Measurements from ENCODE around the gene RPS26.
"Not testable (repeated sequence)": the region's sequence is repeated elsewhere in the genome, so short reads cannot be mapped to it uniquely, and the experiment has no call there.

RPS26 gene

DNA sequence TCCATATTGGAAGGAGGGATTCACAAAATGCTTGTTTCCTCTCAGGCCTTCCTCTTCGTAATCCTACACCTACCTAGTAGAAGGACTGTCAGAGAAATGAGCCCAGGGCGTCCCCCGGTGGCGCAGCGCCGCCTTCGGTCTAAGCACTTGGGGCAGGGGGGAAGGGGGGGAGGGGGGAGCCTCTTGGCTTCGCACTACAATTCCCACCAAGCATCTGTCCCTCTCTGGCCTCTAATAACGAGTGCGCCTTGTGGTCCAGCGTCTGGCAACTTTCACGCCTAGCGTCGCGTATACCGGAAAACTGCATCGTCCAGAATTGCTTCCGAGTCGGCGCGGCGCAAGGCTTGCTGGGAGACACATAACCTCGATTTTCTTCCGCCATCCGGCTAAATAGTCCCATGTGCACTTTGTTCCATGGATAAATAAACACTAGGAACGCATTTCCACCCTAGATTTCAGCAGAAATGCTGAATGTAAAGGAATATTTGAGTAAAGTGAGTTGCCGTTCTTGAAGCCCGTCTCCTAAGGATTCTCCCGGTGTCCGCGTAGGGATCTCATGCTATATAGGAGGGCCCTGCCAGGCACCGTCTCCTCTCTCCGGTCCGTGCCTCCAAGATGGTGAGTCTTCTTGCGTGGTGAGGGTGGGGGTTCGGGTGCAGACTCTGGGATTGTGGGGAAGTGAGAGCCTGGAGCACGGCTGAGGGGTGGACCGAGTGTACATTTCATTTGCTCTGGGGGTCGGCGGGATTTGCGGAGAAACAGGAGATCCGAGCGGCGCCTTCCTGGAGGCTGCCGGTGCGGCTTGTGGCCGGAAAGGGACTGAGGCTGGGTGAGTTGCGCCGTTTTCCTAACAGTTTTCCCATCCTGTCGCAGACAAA is at the start of gene RPS26:
Gene RPS26, plus strand, starts transcription at position 367 of the 878 bp plus-strand sequence. Its CDS starts 249 bp downstream, at position 616.
- peak; percentile 93 for DNase-seq (ENCODE audit: low spot score)

DNA sequence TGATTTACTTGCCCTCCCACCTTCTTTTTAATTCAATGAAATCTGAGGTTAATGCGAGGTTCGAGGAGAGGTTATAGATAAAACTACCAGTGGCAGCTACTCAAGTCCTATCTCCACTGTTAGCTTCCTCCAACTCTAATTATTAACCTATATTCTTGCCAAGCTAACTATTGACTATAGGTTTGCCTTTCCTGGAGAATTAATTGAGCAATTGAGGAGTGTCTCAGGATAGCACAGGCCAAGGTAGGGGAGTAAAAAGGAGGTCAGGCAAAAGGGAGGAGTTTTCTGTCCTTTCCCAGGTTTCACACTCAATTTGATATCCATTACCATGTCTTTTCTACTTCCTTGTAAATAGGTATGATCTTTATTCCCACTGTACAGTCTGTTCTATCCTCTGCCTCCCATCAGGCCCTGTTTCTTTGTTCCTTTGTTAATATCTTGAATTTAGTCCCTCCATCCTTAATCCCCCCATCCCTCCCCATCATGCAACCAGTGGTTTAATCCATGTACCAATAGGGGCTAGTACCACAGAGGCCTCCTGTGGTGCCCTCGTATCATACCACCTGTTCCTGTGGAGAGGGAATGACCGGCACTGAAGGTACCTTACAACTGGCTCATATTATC is 48.4 kb upstream of the RPS26 start:
- no peak for DNase-seq (ENCODE audit: low spot score)

DNA sequence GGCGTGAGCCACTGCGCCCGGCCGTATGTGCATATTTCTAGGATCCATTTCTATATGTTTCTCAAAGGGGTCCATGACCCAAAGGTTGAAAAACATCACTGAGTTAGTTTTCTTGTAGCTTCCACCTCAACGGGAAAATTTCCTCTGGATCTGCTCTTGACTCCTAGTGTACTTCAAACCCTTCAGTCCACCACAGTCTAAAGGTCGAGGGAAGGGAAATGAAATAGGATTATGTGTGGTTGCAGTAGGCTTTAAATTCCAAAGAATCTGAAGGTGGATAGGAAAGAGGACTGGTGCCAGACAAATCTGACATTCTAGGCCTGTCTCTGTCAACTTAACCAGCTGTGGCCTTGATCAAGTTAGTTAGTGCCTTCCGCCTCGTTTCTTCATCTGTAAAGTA is 46.4 kb upstream of the RPS26 start:
- DNase-seq (ENCODE audit: low spot score) = no peak

DNA sequence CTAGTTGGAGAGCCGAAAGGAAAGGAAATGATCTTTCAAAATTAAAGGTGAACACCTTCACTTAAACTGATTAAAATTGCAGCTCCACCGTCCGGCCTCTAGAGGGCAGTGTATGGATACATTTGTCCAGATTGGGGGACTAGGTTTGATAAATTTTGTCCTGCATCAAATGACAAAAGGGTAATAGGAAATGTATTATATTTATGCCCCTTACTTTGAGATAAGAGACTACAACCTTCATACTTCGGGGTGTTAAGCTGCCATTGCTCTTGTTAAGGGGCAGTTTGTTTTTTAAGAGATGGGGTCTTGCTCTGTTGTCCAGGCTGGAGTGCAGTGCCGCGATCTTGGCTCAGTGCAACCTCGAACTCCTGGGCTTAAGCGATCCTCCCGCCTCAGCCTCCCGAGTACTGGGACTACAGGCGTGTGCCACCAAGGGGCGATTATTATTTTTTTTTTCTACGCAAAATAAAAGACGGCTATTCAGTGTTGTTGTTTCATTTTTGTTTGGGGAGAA is 45.5 kb upstream of the RPS26 start:
- peak; percentile 70 for DNase-seq (ENCODE audit: low spot score)

GRCh38 chr12:55996715-55997534 is 44.8 kb upstream of the RPS26 start, which contains the start of gene SUOX:
TSS of gene SUOX (plus strand) at chr12:55997276. CDS start at chr12:56002222, 4,946 bp downstream.
- DNase-seq (ENCODE audit: low spot score) = peak; percentile 85

GRCh38 chr12:55997535-55997859 is 44.2 kb upstream of the RPS26 start:
- no peak for DNase-seq (ENCODE audit: low spot score)

- DNase-seq (ENCODE audit: low spot score) = not testable (repeated sequence)
These were observed 42.2 kb upstream of the RPS26 start for GRCh38 chr12:55999522-55999921.

GRCh38 chr12:55999999-56000540 is 41.6 kb upstream of the RPS26 start:
- not testable (repeated sequence) for DNase-seq (ENCODE audit: low spot score)

DNA sequence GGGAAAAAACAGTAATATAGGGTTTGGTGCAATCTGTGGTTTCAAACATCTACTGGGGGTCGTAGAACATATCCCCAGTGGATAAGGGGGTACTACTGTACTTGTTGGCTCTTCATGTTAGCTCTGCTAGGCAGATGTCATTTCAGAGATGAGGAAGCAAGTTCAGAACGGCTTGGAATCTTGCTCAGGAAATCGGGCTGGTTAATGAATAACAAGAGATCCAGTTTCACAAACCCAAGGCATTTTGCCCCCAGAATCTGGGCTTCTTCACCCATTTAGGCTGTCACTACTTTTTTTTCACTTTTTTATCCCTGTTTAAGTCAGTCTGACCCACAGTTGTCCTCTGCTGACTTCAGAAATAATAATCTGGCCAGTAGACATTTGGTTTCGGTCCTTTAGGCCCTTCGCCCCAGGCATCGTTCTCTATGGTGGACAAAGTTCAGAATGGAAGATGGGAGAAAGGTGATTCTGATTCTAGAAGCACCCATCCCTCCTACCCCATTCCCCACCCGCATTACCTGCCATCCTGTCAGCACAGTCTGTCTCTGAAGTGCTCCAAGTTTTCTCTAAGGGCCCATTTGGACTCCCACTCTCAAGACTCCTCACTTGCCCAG is 40.1 kb upstream of the RPS26 start:
- DNase-seq (ENCODE audit: low spot score) = no peak

DNA sequence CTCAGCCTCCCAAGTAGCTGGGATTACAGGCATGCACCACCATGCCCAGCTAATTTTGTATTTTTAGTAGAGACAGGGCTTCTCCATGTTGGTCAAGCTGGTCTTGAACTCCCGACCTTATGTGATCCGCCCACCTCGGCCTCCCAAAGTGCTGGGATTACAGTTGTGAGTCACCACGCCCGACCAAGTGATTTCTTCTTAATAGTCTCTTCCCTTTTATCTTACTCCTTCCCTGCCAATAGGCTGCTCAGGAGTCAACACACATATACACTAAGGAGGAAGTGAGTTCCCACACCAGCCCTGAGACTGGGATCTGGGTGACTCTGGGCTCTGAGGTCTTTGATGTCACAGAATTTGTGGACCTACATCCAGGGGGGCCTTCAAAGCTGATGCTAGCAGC is 38.3 kb upstream of the RPS26 start:
- not testable (repeated sequence) for DNase-seq (ENCODE audit: low spot score)

DNA sequence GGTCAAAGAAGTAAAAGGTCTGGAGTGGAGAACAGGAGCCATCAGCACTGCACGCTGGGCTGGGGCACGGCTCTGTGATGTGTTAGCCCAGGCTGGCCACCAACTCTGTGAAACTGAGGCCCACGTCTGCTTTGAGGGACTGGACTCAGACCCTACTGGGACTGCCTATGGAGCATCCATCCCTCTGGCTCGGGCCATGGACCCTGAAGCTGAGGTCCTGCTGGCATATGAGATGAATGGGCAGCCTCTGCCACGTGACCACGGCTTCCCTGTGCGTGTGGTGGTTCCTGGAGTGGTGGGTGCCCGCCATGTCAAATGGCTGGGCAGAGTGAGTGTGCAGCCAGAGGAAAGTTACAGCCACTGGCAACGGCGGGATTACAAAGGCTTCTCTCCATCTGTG is 37.5 kb upstream of the RPS26 start:
- no peak for DNase-seq (ENCODE audit: low spot score)

DNA sequence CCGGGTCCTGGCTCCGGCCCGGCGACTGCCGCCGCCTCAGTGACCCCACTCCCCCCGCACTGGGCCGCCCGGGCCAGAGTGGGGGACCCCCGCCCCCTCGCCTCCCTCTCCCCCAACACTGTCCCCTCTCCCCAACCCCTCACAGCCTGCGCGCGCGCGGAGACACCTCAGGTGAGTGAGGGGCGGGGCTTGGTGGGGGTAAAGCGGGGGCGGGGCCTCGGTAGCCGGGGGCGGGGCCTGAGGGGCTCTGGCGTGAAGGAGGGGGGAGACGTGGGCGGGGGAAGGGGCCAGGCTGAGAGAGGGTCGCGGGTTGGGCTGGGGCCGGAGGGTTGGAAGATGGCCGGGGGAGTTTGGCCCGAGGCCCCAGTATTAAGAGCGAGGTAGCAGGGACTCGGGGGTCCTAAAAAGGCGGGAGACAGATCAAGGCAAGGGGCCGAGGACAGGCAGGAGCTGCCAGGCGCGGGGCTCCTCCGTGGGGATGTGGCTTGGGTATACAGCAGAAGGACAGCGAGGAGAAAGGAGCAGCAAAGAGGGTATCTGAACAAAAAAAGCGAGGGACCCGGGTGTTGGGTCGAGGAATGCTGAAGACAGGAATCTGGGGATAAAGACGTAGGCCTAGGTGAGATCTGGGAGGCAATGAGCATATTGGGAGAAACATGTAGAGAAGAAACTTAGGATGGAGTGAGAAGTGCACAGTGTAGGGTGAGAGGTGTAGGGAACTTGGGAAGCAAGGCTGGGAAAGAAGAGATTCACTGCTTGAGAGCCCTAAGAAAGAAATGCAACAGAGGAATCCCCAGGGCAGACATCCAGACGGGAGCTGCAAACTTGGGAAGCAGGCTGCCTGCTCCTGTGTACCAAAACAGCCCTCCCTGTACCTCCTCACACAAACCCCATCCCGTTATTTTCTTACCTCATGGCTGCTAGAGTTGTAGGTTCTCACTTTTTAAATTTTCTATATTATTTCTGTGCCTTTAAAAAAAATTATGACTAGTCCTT is 33.9 kb upstream of the RPS26 start:
- peak; percentile 91 for DNase-seq (ENCODE audit: low spot score)

DNA sequence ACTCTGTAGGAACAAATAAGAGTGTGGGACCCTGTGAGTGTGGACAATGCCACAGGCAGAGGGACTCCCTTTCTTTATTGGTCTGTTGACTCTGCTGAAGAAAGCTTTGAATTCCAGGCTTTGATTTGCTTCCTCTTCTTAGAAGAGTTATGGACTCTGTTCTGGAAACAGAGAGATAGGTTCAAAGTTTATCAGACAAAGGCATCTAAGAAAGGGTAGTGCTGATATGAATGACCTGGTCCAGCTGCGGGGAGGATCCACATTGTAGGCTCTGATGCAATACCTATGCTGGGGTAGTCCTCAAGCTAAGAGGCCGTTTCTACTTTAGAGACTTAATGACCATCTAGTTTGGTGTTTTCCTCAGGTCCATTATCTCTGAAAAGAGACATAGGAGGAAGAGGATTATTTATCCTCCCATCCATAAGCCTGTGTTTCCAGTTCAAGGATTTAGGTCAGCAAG is 31.6 kb upstream of the RPS26 start:
- DNase-seq (ENCODE audit: low spot score) = no peak

DNA sequence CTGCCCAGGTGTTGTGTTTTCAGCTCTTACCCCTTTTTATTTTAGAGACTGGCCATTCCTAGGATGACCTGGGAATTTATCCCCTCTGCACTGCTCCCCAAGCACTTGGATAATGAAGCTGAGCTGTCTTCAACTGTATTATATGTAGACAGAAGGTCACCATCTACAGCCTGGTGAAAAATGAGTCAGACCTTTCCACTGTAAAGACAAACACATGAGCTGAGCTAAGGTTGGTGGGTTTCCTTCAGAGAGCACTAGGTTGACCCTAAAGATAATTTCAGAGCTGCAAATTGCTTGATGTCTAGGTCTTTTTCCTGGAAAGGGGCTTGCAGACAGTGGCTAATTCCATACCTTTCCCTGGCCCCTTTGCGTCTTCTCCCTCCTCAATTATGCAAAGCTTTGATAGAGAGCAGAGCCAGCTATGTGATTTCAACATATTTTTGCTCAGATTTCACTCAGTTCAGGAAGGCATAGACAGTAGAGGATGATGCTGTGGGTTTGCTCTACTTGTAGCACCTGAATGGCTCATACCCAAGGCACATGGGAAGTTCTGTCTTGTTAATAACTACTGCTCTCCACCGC is 30.1 kb upstream of the RPS26 start:
- no peak for DNase-seq (ENCODE audit: low spot score)

- no peak for DNase-seq (ENCODE audit: low spot score)
These were observed 28.2 kb upstream of the RPS26 start for GRCh38 chr12:56013482-56013881.

DNA sequence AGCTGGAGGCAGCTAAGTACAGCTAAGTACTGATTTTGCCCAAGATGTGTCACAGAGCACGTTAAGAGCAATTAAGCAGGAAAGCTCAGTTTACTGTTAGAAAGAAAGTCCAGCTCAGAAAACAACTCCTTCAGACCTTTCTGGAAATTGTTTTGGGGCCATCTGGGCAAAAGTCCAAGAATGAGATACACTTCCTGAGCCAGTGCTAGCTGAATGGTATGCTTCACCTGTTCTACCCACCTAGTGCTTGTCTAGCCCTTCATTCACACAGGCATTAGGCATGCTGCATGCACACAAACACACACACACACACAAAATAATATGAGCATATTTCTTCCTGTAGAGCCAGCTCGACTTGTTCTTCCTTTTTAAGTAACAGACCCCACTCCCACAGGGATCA is 27.5 kb upstream of the RPS26 start:
- no peak for DNase-seq (ENCODE audit: low spot score)

- DNase-seq (ENCODE audit: low spot score) = no peak
These were observed 24.5 kb upstream of the RPS26 start for GRCh38 chr12:56017181-56017580.

- no peak for DNase-seq (ENCODE audit: low spot score)
These were observed 23.4 kb upstream of the RPS26 start for GRCh38 chr12:56018356-56018755.

- no peak for DNase-seq (ENCODE audit: low spot score)
These were observed 21.1 kb upstream of the RPS26 start, which contains the start of gene IKZF4 for GRCh38 chr12:56020423-56021184. TSS of gene IKZF4 (plus strand) at chr12:56021043. CDS start at chr12:56021494, 451 bp downstream.

Measured in D341Med (cell line).